ENCODE results near the gene RNF113A.

Gene RNF113A

GRCh38 chrX:119887721-119888425 lies 16.3 kb upstream of the RNF113A start:
- peak; percentile 95 for ATAC-seq (ENCODE audit: low read depth)
- Histone ChIP-seq H3K4me1 (ENCODE audit: insufficient read depth, poor library complexity, severe bottlenecking) (no peaks in the 10 kb centered on the region), H3K27ac (ENCODE audit: poor library complexity, severe bottlenecking) (no peak overlapping the region), H3K36me3 (ENCODE audit: low read depth) (no peaks in the 10 kb centered on the region), H3K9me3 (ENCODE audit: severe bottlenecking) (no peaks in the 10 kb centered on the region), H3K4me3 (ENCODE audit: severe bottlenecking) (peak overlapping the region; percentile 16), H3K27me3 (ENCODE audit: insufficient read depth, poor library complexity, severe bottlenecking) (no peaks in the 10 kb centered on the region)
- DNase-seq (ENCODE audit: low spot score): peak; percentile 55
- TF ChIP-seq, protein P1, sequence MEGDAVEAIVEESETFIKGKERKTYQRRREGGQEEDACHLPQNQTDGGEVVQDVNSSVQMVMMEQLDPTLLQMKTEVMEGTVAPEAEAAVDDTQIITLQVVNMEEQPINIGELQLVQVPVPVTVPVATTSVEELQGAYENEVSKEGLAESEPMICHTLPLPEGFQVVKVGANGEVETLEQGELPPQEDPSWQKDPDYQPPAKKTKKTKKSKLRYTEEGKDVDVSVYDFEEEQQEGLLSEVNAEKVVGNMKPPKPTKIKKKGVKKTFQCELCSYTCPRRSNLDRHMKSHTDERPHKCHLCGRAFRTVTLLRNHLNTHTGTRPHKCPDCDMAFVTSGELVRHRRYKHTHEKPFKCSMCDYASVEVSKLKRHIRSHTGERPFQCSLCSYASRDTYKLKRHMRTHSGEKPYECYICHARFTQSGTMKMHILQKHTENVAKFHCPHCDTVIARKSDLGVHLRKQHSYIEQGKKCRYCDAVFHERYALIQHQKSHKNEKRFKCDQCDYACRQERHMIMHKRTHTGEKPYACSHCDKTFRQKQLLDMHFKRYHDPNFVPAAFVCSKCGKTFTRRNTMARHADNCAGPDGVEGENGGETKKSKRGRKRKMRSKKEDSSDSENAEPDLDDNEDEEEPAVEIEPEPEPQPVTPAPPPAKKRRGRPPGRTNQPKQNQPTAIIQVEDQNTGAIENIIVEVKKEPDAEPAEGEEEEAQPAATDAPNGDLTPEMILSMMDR (IDR thresholded peaks at IDR 0.05; ENCODE audit: poor library complexity, severe bottlenecking): peak; percentile 59

DNA sequence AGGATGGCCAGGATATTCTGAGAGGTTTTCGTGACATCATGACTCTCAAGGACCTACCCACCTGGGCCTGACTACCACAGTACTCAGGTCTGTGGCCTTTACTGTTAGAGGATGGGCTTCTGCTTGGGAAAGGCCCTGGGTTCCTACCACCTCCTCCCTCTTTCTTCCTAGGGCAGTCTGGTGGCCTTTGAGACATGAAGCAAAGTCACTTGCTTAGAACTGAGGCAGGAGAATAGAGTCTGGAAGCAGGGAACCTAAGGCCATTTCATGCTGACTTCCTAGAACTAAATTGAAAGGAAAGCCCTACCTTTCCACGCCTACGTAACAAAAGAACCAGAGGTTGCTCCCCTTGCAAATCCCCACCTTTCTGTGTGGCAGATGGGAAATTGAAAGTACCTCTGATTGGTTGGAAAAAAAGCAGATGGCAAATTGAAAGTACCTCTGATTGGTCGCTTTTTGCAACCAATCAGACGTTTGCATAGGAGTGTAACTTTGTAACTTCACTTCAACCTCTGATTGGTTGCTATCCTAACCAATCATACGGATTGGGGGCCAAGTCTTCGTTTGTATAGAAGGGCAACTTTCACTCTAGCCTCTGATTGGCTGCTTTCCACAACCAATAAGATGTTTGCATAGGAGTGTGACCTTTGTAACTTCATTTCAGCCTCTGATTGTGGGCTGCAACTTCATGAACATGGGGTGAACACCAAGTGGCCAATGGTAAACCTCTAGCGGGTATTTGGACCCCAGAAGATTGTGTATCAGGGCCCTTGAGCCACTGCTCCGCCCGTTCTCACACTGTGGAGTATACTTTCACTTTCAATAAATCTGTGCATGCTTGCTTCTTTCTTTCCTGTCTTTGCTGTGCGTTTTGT lies 14.3 kb upstream of the RNF113A start:
- ATAC-seq (ENCODE audit: low read depth) (no peak), DNase-seq (ENCODE audit: low spot score) (no peak)
- no peaks in the 10 kb centered on the region for H3K36me3 ChIP-seq (ENCODE audit: low read depth)
- TF ChIP-seq, protein P1 (IDR thresholded peaks at IDR 0.05; ENCODE audit: poor library complexity, severe bottlenecking): no peak
- no peaks in the 10 kb centered on the region for H3K4me1 ChIP-seq (ENCODE audit: insufficient read depth, poor library complexity, severe bottlenecking)
- no peak overlapping the region for H3K4me3 ChIP-seq (ENCODE audit: severe bottlenecking)
- H3K27me3 ChIP-seq (ENCODE audit: insufficient read depth, poor library complexity, severe bottlenecking): no peaks in the 10 kb centered on the region
- no peaks in the 10 kb centered on the region for H3K9me3 ChIP-seq (ENCODE audit: severe bottlenecking)
- H3K27ac ChIP-seq (ENCODE audit: poor library complexity, severe bottlenecking): no peak overlapping the region

DNA sequence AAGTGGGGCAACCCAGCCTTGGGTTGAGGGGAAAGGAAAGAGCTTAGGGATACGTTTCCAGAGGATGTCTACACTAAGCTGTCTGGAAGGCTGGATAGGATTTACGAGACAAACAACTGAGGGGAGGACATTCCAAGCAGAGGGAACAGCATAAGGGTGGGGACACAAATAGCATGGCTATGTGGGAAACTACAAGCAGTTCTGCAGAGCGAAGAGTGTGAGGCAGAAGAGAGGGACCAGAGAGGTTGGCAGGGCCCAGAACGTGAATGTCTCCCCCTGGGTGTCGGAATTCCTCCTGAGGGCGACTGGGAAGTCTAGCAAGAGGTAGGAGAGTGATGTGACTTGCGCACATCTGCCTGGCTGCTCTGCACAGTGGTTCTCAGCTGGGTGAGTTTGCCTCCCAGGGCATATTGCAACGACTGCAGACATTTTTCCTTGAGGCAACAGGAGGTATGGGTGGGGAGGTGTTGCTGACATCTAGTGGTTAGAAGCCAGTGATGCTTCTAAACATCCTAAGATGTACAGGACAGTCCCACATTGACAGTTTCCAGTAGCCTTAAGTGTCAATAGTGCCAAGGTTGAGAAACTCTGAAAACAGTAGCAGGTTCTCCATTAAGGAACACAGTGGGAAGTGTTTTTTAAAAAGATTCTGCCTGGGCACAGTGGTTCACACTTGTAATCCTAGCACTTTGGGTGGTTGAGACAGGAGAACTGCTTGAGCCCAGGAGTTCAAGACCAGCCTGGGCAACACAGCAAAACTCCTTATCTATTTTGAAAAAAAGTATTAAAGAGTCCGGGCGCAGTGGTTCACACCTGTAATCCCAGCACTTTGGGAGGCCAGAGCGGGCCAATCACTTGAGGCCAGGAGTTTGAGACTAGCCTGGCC lies 9.3 kb upstream of the RNF113A start:
- H3K36me3 ChIP-seq (ENCODE audit: low read depth): peaks cover 7% of the 10 kb centered on the region
- H3K27me3 ChIP-seq (ENCODE audit: insufficient read depth, poor library complexity, severe bottlenecking): no peaks in the 10 kb centered on the region
- ATAC-seq (ENCODE audit: low read depth) (peak; percentile 78), DNase-seq (ENCODE audit: low spot score) (no peak)
- H3K4me1 ChIP-seq (ENCODE audit: insufficient read depth, poor library complexity, severe bottlenecking): no peaks in the 10 kb centered on the region
- H3K27ac ChIP-seq (ENCODE audit: poor library complexity, severe bottlenecking): no peak overlapping the region
- TF ChIP-seq, protein P1 (IDR thresholded peaks at IDR 0.05; ENCODE audit: poor library complexity, severe bottlenecking): peak; percentile 52
- H3K4me3 ChIP-seq (ENCODE audit: severe bottlenecking): no peak overlapping the region
- H3K9me3 ChIP-seq (ENCODE audit: severe bottlenecking): no peaks in the 10 kb centered on the region

DNA sequence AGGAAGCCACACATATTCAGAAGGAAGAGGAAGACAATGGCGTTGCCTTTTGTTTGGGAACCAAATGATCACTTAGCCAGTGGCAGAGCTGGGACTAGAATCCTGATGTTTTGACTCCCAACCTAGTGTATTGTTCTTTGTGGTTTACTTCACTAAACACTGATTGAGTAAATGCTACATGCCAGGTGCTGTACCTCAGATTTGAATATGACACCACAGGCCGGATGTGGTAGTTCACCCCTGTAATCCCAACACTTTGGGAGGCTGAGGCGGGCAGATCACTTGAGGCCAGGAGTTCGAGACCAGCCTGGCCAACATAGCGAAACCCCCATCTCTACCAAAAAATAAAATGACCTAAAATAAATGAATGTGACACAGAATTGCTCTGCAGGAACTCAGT lies 8.5 kb upstream of the RNF113A start:
- Histone ChIP-seq H3K27ac (ENCODE audit: poor library complexity, severe bottlenecking) (no peak overlapping the region), H3K27me3 (ENCODE audit: insufficient read depth, poor library complexity, severe bottlenecking) (no peaks in the 10 kb centered on the region), H3K4me1 (ENCODE audit: insufficient read depth, poor library complexity, severe bottlenecking) (no peaks in the 10 kb centered on the region), H3K36me3 (ENCODE audit: low read depth) (peaks cover 11% of the 10 kb centered on the region), H3K4me3 (ENCODE audit: severe bottlenecking) (no peak overlapping the region), H3K9me3 (ENCODE audit: severe bottlenecking) (no peaks in the 10 kb centered on the region)
- DNase-seq (ENCODE audit: low spot score): no peak
- ATAC-seq (ENCODE audit: low read depth): no peak; the same call in 2 of the 3 replicates
- TF ChIP-seq, protein P1 (IDR thresholded peaks at IDR 0.05; ENCODE audit: poor library complexity, severe bottlenecking): no peak
